Lower leg skin (tissue), 3 donors: ENCODE results near the gene NUTM2G.
"Not testable (repeated sequence)": the region's sequence is repeated elsewhere in the genome, so short reads cannot be mapped to it uniquely, and the experiment has no call there.

Experiments used
- CTCF ChIP-seq, 3 donors: fragments of 450-650 bp; IDR thresholded peaks; one replicate each; pipeline ENCODE4 v1.5.1; 2016; ENCODE audit warnings: antibody characterized with exemption in 3 of 3, mild to moderate bottlenecking in 3 of 3, moderate library complexity in 2 of 3
- POLR2A ChIP-seq, 2 donors: fragments of 450-650 bp; IDR thresholded peaks; one replicate each; pipeline ENCODE4 v1.6.1; 2016 to 2017; ENCODE audit warnings: antibody characterized with exemption in 2 of 2, mild to moderate bottlenecking in 1 of 2, moderate library complexity in 1 of 2

- TF ChIP-seq CTCF, POLR2A (IDR thresholded peaks at IDR 0.05): not testable (repeated sequence)
Measured at GRCh38 chr9:96925587-96925986, 3.1 kb upstream of the NUTM2G start.
